CD14-positive monocyte (primary cell): ENCODE measurements around the gene DBNDD1. TPM values are rescaled to one million over a fixed set of nuclear protein-coding genes. Genes with fewer than 3 reads are reported as not detected.
"Not testable (repeated sequence)": the region's sequence is repeated elsewhere in the genome, so short reads cannot be mapped to it uniquely, and the experiment has no call there.

Experiments used
- DNase-seq, 3 donors: peaks; one replicate each; pipeline ENCODE4 v3.0.0-alpha.2; 2011 to 2022
- H2AFZ ChIP-seq: 2 replicates; pipeline ENCODE4 v1.6.0; 2012; ENCODE audit warnings: mild to moderate bottlenecking, low read depth, low read length, inconsistent platforms; ENCODE audit not compliant: insufficient read depth, poor library complexity, severe bottlenecking
- H3K27ac ChIP-seq, 2 donors: 1 replicate in 1 of 2; 2 replicates in 1 of 2; pipeline ENCODE4 v1.5.1; 2012 to 2013; ENCODE audit warnings: low read length in 2 of 2, control low read depth in 1 of 2, inconsistent platforms in 1 of 2, low read depth in 1 of 2, mild to moderate bottlenecking in 1 of 2
- H3K27me3 ChIP-seq, 2 donors: one replicate each; pipeline versions ENCODE4 v1.6.0 to v1.6.1; 2011 to 2013; ENCODE audit warnings: low read length in 2 of 2; ENCODE audit not compliant: control insufficient read depth in 2 of 2, insufficient read depth in 2 of 2
- H3K36me3 ChIP-seq, 2 donors: replicated peaks in 1 of 2; 1 replicate in 1 of 2; 2 replicates in 1 of 2; pipeline versions ENCODE4 v1.5.1 to v1.6.1; 2012 to 2013; ENCODE audit warnings: low read length in 2 of 2, control low read depth in 1 of 2, inconsistent platforms in 1 of 2, mild to moderate bottlenecking in 1 of 2; ENCODE audit not compliant: insufficient read depth in 2 of 2, control insufficient read depth in 1 of 2
- H3K4me1 ChIP-seq, 2 donors: 1 replicate in 1 of 2; 2 replicates in 1 of 2; pipeline versions ENCODE4 v1.5.1 to v1.6.1; 2012 to 2013; ENCODE audit warnings: low read length in 2 of 2, control low read depth in 1 of 2, inconsistent platforms in 1 of 2, mild to moderate bottlenecking in 1 of 2, moderate library complexity in 1 of 2; ENCODE audit not compliant: insufficient read depth in 2 of 2, control insufficient read depth in 1 of 2
- H3K4me2 ChIP-seq: replicated peaks from 2 replicates; pipeline ENCODE3; 2012; ENCODE audit warnings: low read length, moderate library complexity, mild to moderate bottlenecking; ENCODE audit not compliant: poor library complexity, severe bottlenecking; ENCODE audit errors: extremely low read depth
- H3K4me3 ChIP-seq, 3 experiments: fragments of 200-600 bp in 1 of 3; sonication (generic) in 1 of 3; replicated peaks in 1 of 3; 1 replicate in 2 of 3; 2 replicates in 1 of 3; pipeline ENCODE4 v1.5.1; 2011 to 2013; ENCODE audit warnings: low read length in 3 of 3, mild to moderate bottlenecking in 3 of 3, control low read depth in 2 of 3, low read depth in 2 of 3, inconsistent platforms in 1 of 3, moderate library complexity in 1 of 3
- H3K79me2 ChIP-seq: 2 replicates; pipeline ENCODE4 v1.6.0; 2012; ENCODE audit warnings: mild to moderate bottlenecking, control low read depth, inconsistent platforms, low read length, moderate library complexity; ENCODE audit not compliant: insufficient read depth
- H3K9ac ChIP-seq: 2 replicates; pipeline ENCODE4 v1.6.0; 2017; ENCODE audit warnings: low read length, mild to moderate bottlenecking; ENCODE audit not compliant: insufficient read depth, poor library complexity, severe bottlenecking
- H3K9me3 ChIP-seq, 2 donors: replicated peaks in 1 of 2; 1 replicate in 1 of 2; 2 replicates in 1 of 2; pipeline versions ENCODE4 v1.5.1 to v1.6.1; 2012 to 2013; ENCODE audit warnings: low read length in 2 of 2, control low read depth in 1 of 2; ENCODE audit not compliant: control insufficient read depth in 1 of 2, insufficient read depth in 1 of 2
- H4K20me1 ChIP-seq: 2 replicates; pipeline ENCODE4 v1.6.0; 2012; ENCODE audit warnings: mild to moderate bottlenecking, low read length, control low read depth, moderate library complexity; ENCODE audit not compliant: insufficient read depth
- H3K27ac Mint-ChIP-seq, 7 donors: one replicate each; pipeline ENCODE4 v1.8.0; 2020; ENCODE audit warnings: mild to moderate bottlenecking in 7 of 7, mixed read lengths in 7 of 7, moderate library complexity in 6 of 7, inconsistent platforms in 2 of 7
- H3K27me3 Mint-ChIP-seq, 3 donors: one replicate each; pipeline ENCODE4 v1.8.0; 2021 to 2022; ENCODE audit warnings: low read depth in 3 of 3, mild to moderate bottlenecking in 3 of 3, mixed read lengths in 3 of 3, moderate library complexity in 3 of 3, inconsistent platforms in 1 of 3
- H3K36me3 Mint-ChIP-seq, 2 donors: one replicate each; pipeline ENCODE4 v1.8.0; 2020; ENCODE audit warnings: mixed read lengths in 2 of 2, inconsistent platforms in 1 of 2, mild to moderate bottlenecking in 1 of 2
- H3K4me1 Mint-ChIP-seq: one replicate; pipeline ENCODE4 v1.8.0; 2020; ENCODE audit warnings: mild to moderate bottlenecking, mixed read lengths
- H3K4me3 Mint-ChIP-seq, 2 donors: one replicate each; pipeline ENCODE4 v1.8.0; 2020; ENCODE audit warnings: mild to moderate bottlenecking in 2 of 2, mixed read lengths in 2 of 2, moderate library complexity in 1 of 2
- H3K9me3 Mint-ChIP-seq, 7 donors: one replicate each; pipeline ENCODE4 v1.8.0; 2020 to 2022; ENCODE audit warnings: mixed read lengths in 7 of 7, mild to moderate bottlenecking in 6 of 7, moderate library complexity in 6 of 7, inconsistent platforms in 2 of 7
- WGBS: methylation state at CpG from one replicate; pipeline ENCODE4 v1.1.5; 2013; ENCODE audit warnings: missing lambda C conversion rate; ENCODE audit not compliant: insufficient coverage; 5-methylcytosine and 5-hydroxymethylcytosine counted together
- intact Hi-C, 2 donors: fragments of 100-400 bp; cut with micrococcal nuclease; formaldehyde crosslinking; loops; one replicate each; pipeline versions ENCODE4 v1.15.0 to v1.15.1; 2023
- polyA plus RNA-seq, 3 donors: library from polyadenylated mRNA; depleted of rRNA in 1 of 3; unstranded in 2 of 3; stranded (reverse) in 1 of 3; fragments of 300-500 nt in 2 of 3; fragments of >200 nt in 1 of 3; fragmentation: Illumina TruSeq in 2 of 3; gene quantifications; 1 replicate in 2 of 3; 2 replicates in 1 of 3; pipeline ENCODE4 v1.2.3, GENCODE V29; 2012 to 2021
- TF ChIP-seq, protein P1 (sequence below): fragments of 200-600 bp; IDR thresholded peaks from one replicate; pipeline ENCODE4 v1.8.0; 2022; ENCODE audit warnings: antibody characterized with exemption, mild to moderate bottlenecking

Gene DBNDD1
- polyA plus RNA-seq, 3 donors, result 0.07 TPM; not detected in 2

GRCh38 chr16:90009172-90009899 lies 9.9 kb downstream of the DBNDD1 start:
- no peak overlapping the region for H3K9ac ChIP-seq
- TF ChIP-seq, protein P1, sequence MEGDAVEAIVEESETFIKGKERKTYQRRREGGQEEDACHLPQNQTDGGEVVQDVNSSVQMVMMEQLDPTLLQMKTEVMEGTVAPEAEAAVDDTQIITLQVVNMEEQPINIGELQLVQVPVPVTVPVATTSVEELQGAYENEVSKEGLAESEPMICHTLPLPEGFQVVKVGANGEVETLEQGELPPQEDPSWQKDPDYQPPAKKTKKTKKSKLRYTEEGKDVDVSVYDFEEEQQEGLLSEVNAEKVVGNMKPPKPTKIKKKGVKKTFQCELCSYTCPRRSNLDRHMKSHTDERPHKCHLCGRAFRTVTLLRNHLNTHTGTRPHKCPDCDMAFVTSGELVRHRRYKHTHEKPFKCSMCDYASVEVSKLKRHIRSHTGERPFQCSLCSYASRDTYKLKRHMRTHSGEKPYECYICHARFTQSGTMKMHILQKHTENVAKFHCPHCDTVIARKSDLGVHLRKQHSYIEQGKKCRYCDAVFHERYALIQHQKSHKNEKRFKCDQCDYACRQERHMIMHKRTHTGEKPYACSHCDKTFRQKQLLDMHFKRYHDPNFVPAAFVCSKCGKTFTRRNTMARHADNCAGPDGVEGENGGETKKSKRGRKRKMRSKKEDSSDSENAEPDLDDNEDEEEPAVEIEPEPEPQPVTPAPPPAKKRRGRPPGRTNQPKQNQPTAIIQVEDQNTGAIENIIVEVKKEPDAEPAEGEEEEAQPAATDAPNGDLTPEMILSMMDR, result no peak
- H3K4me2 ChIP-seq, result no peak overlapping the region

DNA sequence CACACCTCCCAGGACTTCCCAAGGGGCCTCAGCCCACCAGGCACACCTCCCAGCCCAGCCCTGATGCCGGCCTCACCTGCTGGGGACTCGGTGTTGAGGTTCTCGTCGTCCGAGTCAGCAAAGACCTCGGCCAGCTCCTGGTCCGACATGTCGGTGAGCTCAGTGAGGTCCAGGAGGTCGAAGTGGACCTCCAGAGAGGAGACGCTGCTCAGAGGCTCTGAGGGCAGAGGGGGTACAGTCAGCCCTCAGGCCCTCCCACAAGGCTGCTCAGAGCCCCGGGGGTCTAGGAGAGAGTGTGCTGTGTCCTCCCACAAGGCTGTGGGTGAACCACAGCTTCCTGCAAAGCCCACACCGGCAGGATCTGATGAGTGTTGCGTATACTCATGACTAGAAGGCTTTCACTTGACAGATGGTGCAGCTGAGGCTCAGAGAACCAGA lies 10.5 kb downstream of the DBNDD1 start:
- H2AFZ ChIP-seq, result no peak overlapping the region
- Mint-ChIP-seq H3K4me1 (peaks cover 8% of the 10 kb centered on the region), H3K27me3 (peaks cover 23 to 38% (median 27%) of the 10 kb centered on the region in 3 donors), H3K4me3 (peak overlapping the region; percentile 20 to 35), H3K36me3 (no peaks in the 10 kb centered on the region), H3K9me3 (no peaks in the 10 kb centered on the region), H3K27ac (no peak overlapping the region)
- H4K20me1 ChIP-seq, result no peaks in the 10 kb centered on the region
- intact Hi-C loops, result no loop called here
- no peak overlapping the region for H3K9ac ChIP-seq
- peaks cover 4 to 7% of the 10 kb centered on the region in 2 donors for H3K4me1 ChIP-seq
- TF ChIP-seq, protein P1, result no peak
- H3K9me3 ChIP-seq, result no peaks in the 10 kb centered on the region
- no peak overlapping the region for H3K4me2 ChIP-seq
- no peak overlapping the region for H3K27ac ChIP-seq
- H3K27me3 ChIP-seq, result peaks cover 0 to 7% of the 10 kb centered on the region in 2 donors
- no peaks in the 10 kb centered on the region for H3K36me3 ChIP-seq
- no peak for DNase-seq
- no peak overlapping the region for H3K4me3 ChIP-seq
- no peaks in the 10 kb centered on the region for H3K79me2 ChIP-seq
- WGBS, result 1% methylated on average over 12 of the region's 13 CpGs

More at GRCh38 chr16:90009172-90009899, 9.9 kb downstream of the DBNDD1 start:
- no peaks in the 10 kb centered on the region for H3K79me2 ChIP-seq
- intact Hi-C loops, result no loop called here
- WGBS, result 70% methylated on average over 14 of the region's 22 CpGs
- Mint-ChIP-seq H3K27ac (no peak overlapping the region), H3K27me3 (peaks cover 24 to 38% (median 27%) of the 10 kb centered on the region in 3 donors), H3K36me3 (no peaks in the 10 kb centered on the region), H3K9me3 (no peaks in the 10 kb centered on the region), H3K4me3 (no peak overlapping the region), H3K4me1 (peaks cover 8% of the 10 kb centered on the region)
- H3K9me3 ChIP-seq, result no peaks in the 10 kb centered on the region
- no peak for DNase-seq
- H3K27ac ChIP-seq, result no peak overlapping the region
- no peaks in the 10 kb centered on the region for H3K36me3 ChIP-seq
- no peaks in the 10 kb centered on the region for H4K20me1 ChIP-seq
- peaks cover 0 to 7% of the 10 kb centered on the region in 2 donors for H3K27me3 ChIP-seq
- H3K4me1 ChIP-seq, result peaks cover 4 to 7% of the 10 kb centered on the region in 2 donors
- H2AFZ ChIP-seq, result no peak overlapping the region
- H3K4me3 ChIP-seq, result no peak overlapping the region

DNA sequence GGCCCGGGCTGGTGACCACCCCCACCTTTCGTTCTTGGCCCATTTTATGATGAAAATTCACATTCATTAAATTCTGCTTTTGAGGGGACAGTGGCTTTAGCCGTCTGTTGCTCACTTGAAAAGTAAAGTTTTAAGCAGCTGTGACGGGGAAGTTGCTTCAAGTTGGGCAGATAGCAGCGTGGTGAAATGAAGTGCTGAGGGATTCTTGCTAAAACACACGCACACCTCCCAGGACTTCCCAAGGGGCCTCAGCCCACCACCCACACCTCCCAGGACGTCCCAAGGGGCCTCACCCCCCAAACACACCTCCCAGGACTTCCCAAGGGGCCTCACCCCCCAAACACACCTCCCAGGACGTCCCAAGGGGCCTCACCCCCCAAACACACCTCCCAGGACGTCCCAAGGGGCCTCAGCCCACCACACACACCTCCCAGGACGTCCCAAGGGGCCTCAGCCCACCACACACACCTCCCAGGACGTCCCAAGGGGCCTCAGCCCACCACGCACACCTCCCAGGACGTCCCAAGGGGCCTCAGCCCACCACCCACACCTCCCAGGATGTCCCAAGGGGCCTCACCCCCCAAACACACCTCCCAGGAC lies 11.5 kb downstream of the DBNDD1 start:
- H3K27ac ChIP-seq, result not testable (repeated sequence)

More for the DNA sequence above, 11.5 kb downstream of the DBNDD1 start:
- H3K9me3 Mint-ChIP-seq, H4K20me1 ChIP-seq, intact Hi-C loops, H3K9me3 ChIP-seq, H3K27me3 ChIP-seq, H3K4me1 Mint-ChIP-seq, H3K4me2 ChIP-seq, DNase-seq, H3K36me3 ChIP-seq, H3K9ac ChIP-seq, H3K4me3 Mint-ChIP-seq, H3K4me1 ChIP-seq, H3K36me3 Mint-ChIP-seq, H2AFZ ChIP-seq, H3K4me3 ChIP-seq, H3K79me2 ChIP-seq: not testable (repeated sequence)
- 46% methylated on average over 4 of the region's 13 CpGs for whole genome bisulfite sequencing
- peak overlapping the region in 1 of 7 donors; percentile 41 for H3K27ac Mint-ChIP-seq
- peaks cover 23 to 35% (median 25%) of the 10 kb centered on the region in 3 donors for H3K27me3 Mint-ChIP-seq
